SK-N-SH (cell line): Measurements from ENCODE around the gene UBE2D3. TPM values are rescaled to one million over a fixed set of nuclear protein-coding genes. Genes with fewer than 3 reads are reported as not detected.

Experiments used
- CTCF ChIA-PET: fragments of 300-600, 350-600 bp; formaldehyde crosslinking; extraction: SDS; loops from one replicate; lab custom pipeline; 2021; lab: Yijun Ruan, JAX
- POLR2A ChIA-PET: fragments of 350-600 bp; sonication (Branson Sonifier 250); formaldehyde crosslinking; extraction: SDS; loops from one replicate; lab custom pipeline; 2020; ENCODE audit warnings: antibody characterized with exemption, inconsistent platforms; lab: Yijun Ruan, JAX
- DNase-seq: peaks from one replicate; pipeline ENCODE4 v3.0.0; 2012
- H2AFZ ChIP-seq: fragments of 200-600 bp; sonication (generic); 2 replicates; pipeline ENCODE4 v1.8.1; 2016; ENCODE audit warnings: antibody characterized with exemption, mild to moderate bottlenecking, low read depth
- H3F3A ChIP-seq: fragments of 200-600 bp; sonication (generic); replicated peaks from 2 replicates; pipeline ENCODE3; 2016; ENCODE audit warnings: antibody characterized with exemption, mild to moderate bottlenecking; ENCODE audit not compliant: insufficient read depth
- H3K27ac ChIP-seq, 2 experiments: fragments of 200-500 bp in 1 of 2; fragments of 200-600 bp in 1 of 2; sonication (Bioruptor generic) in 1 of 2; sonication (generic), shearing (Covaris generic) in 1 of 2; 2 replicates each; pipeline versions ENCODE4 v1.5.1 to v1.6.1; 2014 to 2016; ENCODE audit warnings: low read depth in 2 of 2, inconsistent platforms in 1 of 2, low read length in 1 of 2, mild to moderate bottlenecking in 1 of 2, mixed read lengths in 1 of 2
- H3K27me3 ChIP-seq: fragments of 200-600 bp; sonication (generic), shearing (Covaris generic); 2 replicates; pipeline ENCODE4 v1.6.1; 2016; ENCODE audit warnings: mixed run types; ENCODE audit not compliant: insufficient read depth
- H3K36me3 ChIP-seq, 2 experiments: fragments of 200-500 bp in 1 of 2; fragments of 200-600 bp in 1 of 2; sonication (Bioruptor generic) in 1 of 2; sonication (generic) in 1 of 2; replicated peaks in 1 of 2; 2 replicates each; pipeline versions ENCODE3 to v1.5.1; 2014 to 2016; ENCODE audit warnings: low read length in 1 of 2, mild to moderate bottlenecking in 1 of 2; ENCODE audit not compliant: insufficient read depth in 2 of 2, control insufficient read depth in 1 of 2
- H3K4me1 ChIP-seq, 2 experiments: fragments of 200-500 bp in 1 of 2; fragments of 200-600 bp in 1 of 2; sonication (Bioruptor generic) in 1 of 2; sonication (generic), shearing (Covaris generic) in 1 of 2; 2 replicates each; pipeline versions ENCODE4 v1.5.1 to v1.6.1; 2014 to 2016; ENCODE audit warnings: low read depth in 1 of 2, low read length in 1 of 2, mixed run types in 1 of 2; ENCODE audit not compliant: insufficient read depth in 2 of 2, control insufficient read depth in 1 of 2
- H3K4me2 ChIP-seq: fragments of 200-600 bp; sonication (generic), shearing (Covaris generic); 2 replicates; pipeline ENCODE4 v1.6.1; 2017; ENCODE audit warnings: mixed run types
- H3K4me3 ChIP-seq, 2 experiments: fragments of 200-500 bp in 1 of 2; fragments of 200-600 bp in 1 of 2; sonication (Bioruptor generic) in 1 of 2; sonication (generic), shearing (Covaris generic) in 1 of 2; 2 replicates each; pipeline versions ENCODE4 v1.5.1 to v1.8.1; 2014 to 2016; ENCODE audit warnings: low read depth in 2 of 2, inconsistent platforms in 1 of 2, low read length in 1 of 2, mild to moderate bottlenecking in 1 of 2, mixed read lengths in 1 of 2, moderate library complexity in 1 of 2
- H3K79me2 ChIP-seq: fragments of 200-600 bp; sonication (generic); 2 replicates; pipeline ENCODE4 v1.8.1; 2017; ENCODE audit warnings: mild to moderate bottlenecking; ENCODE audit not compliant: insufficient read depth
- H3K9ac ChIP-seq: fragments of 200-600 bp; sonication (generic); 2 replicates; pipeline ENCODE4 v1.6.1; 2017; ENCODE audit warnings: mixed run types
- H3K9me2 ChIP-seq: fragments of 200-600 bp; sonication (generic); 2 replicates; pipeline ENCODE4 v1.6.1; 2017; ENCODE audit warnings: mixed run types
- H3K9me3 ChIP-seq: fragments of 200-600 bp; sonication (generic); 2 replicates; pipeline ENCODE4 v1.6.1; 2017; ENCODE audit warnings: mixed run types, mild to moderate bottlenecking, moderate library complexity
- H4K20me1 ChIP-seq: fragments of 200-600 bp; sonication (generic); 2 replicates; pipeline ENCODE4 v1.6.1; 2017; ENCODE audit warnings: mild to moderate bottlenecking, mixed run types; ENCODE audit not compliant: insufficient read depth
- CTCF ChIP-seq: fragments of 200-600 bp; sonication (generic); IDR thresholded peaks from 2 replicates; pipeline ENCODE4 v1.6.1; 2017; ENCODE audit warnings: antibody characterized with exemption, mild to moderate bottlenecking, moderate library complexity
- FOXJ3 ChIP-seq: sonication (generic); formaldehyde crosslinking; IDR thresholded peaks from 2 replicates; pipeline ENCODE4 v1.5.1; 2020; ENCODE audit warnings: mild to moderate bottlenecking, missing genetic modification reagents
- FOXM1 ChIP-seq: IDR thresholded peaks from 2 replicates; pipeline ENCODE4 v1.4.0; 2012; ENCODE audit warnings: low read depth, mild to moderate bottlenecking
- GATA2 ChIP-seq: sonication (generic); formaldehyde crosslinking; IDR thresholded peaks from 2 replicates; pipeline ENCODE4 v1.5.0; 2020; ENCODE audit warnings: mild to moderate bottlenecking, missing genetic modification reagents
- JUND ChIP-seq: IDR thresholded peaks from 2 replicates; pipeline ENCODE4 v1.4.0; 2012
- MEF2A ChIP-seq: IDR thresholded peaks from 2 replicates; pipeline ENCODE4 v1.4.0; 2012; ENCODE audit warnings: low read depth, borderline replicate concordance
- NRF1 ChIP-seq: IDR thresholded peaks from 2 replicates; pipeline ENCODE4 v1.6.1; 2012; ENCODE audit warnings: low read depth, mild to moderate bottlenecking, low read length
- RCOR1 ChIP-seq: fragments of 150-350 bp; IDR thresholded peaks from 2 replicates; pipeline ENCODE4 v1.6.1; 2017; ENCODE audit warnings: antibody characterized with exemption, low read length
- RFX5 ChIP-seq: IDR thresholded peaks from 2 replicates; pipeline ENCODE4 v1.6.1; 2012; ENCODE audit warnings: mild to moderate bottlenecking, improper control_type of control experiment, low read length
- SMC3 ChIP-seq: IDR thresholded peaks from 2 replicates; pipeline ENCODE4 v1.6.1; 2012; ENCODE audit warnings: low read depth, low read length, improper control_type of control experiment
- TAF1 ChIP-seq: IDR thresholded peaks from 2 replicates; pipeline ENCODE4 v1.6.1; 2012; ENCODE audit warnings: low read depth, mild to moderate bottlenecking, low read length, moderate library complexity, borderline replicate concordance
- TCF12 ChIP-seq: IDR thresholded peaks from 2 replicates; pipeline ENCODE4 v1.4.0; 2012
- TEAD4 ChIP-seq: IDR thresholded peaks from 2 replicates; pipeline ENCODE4 v1.4.0; 2012; ENCODE audit warnings: mild to moderate bottlenecking, borderline replicate concordance; ENCODE audit not compliant: insufficient read depth
- USF1 ChIP-seq: IDR thresholded peaks from 2 replicates; pipeline ENCODE4 v1.4.0; 2012; ENCODE audit warnings: low read depth, borderline replicate concordance
- YY1 ChIP-seq: IDR thresholded peaks from 2 replicates; pipeline ENCODE4 v1.4.0; 2012; ENCODE audit warnings: low read depth, mild to moderate bottlenecking
- WGBS: methylation state at CpG from one replicate; pipeline ENCODE4 v1.1.6; 2017; ENCODE audit warnings: low lambda C conversion rate; 5-methylcytosine and 5-hydroxymethylcytosine counted together
- polyA plus RNA-seq, 3 experiments: library from polyadenylated mRNA; depleted of rRNA; stranded (reverse); fragments of >200 nt; gene quantifications; 2 replicates each; pipeline ENCODE4 v1.2.3, GENCODE V29; 2012
- TF ChIP-seq, protein P1 (sequence below): IDR thresholded peaks from 2 replicates; pipeline ENCODE4; 2012
- TF ChIP-seq, protein P2 (sequence below): IDR thresholded peaks from 2 replicates; pipeline ENCODE4 v1.4.0; 2012; ENCODE audit warnings: low read depth, borderline replicate concordance
- TF ChIP-seq, protein P3 (sequence below): fragments of 150-350 bp; IDR thresholded peaks from 2 replicates; pipeline ENCODE4 v1.6.1; 2017; ENCODE audit warnings: antibody characterized with exemption, low read length, low read depth, borderline replicate concordance
- TF ChIP-seq, protein P4 (sequence below): IDR thresholded peaks from 2 replicates; pipeline ENCODE4 v1.6.1; 2012; ENCODE audit warnings: mild to moderate bottlenecking, low read depth, low read length, moderate library complexity

The UBE2D3 gene
- polyA plus RNA-seq, 1 of the 3 experiments (the other 2 are of a cell fraction): 216 TPM

GRCh38 chr4:102850370-102850769 lies 23.0 kb upstream of the UBE2D3 start:
- Histone ChIP-seq H3K4me3 (no peak overlapping the region), H3K36me3 (no peaks in the 10 kb centered on the region), H3F3A (no peaks in the 10 kb centered on the region), H3K9me2 (no peaks in the 10 kb centered on the region), H3K9ac (no peak overlapping the region), H3K27me3 (no peaks in the 10 kb centered on the region), H3K79me2 (no peaks in the 10 kb centered on the region), H4K20me1 (no peaks in the 10 kb centered on the region), H3K4me2 (no peak overlapping the region), H3K4me1 (no peaks in the 10 kb centered on the region), H3K9me3 (no peaks in the 10 kb centered on the region), H3K27ac (no peak overlapping the region), H2AFZ (no peak overlapping the region)
- 92% methylated on average over 2 of the region's 2 CpGs for WGBS
- no peak for DNase-seq
- POLR2A ChIA-PET: no interaction called here
- CTCF ChIA-PET: no interaction called here
- no peak for TF ChIP-seq NRF1
- TF ChIP-seq TEAD4: no peak
- no peak for TF ChIP-seq CTCF
- TF ChIP-seq GATA2 (CRISPR knock-in tag): no peak
- no peak for TF ChIP-seq RFX5
- no peak for TF ChIP-seq FOXM1
- TF ChIP-seq, protein P1, sequence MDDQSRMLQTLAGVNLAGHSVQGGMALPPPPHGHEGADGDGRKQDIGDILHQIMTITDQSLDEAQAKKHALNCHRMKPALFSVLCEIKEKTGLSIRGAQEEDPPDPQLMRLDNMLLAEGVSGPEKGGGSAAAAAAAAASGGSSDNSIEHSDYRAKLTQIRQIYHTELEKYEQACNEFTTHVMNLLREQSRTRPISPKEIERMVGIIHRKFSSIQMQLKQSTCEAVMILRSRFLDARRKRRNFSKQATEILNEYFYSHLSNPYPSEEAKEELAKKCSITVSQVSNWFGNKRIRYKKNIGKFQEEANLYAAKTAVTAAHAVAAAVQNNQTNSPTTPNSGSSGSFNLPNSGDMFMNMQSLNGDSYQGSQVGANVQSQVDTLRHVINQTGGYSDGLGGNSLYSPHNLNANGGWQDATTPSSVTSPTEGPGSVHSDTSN: no peak
- no peak for TF ChIP-seq TAF1
- TF ChIP-seq JUND: no peak
- no peak for TF ChIP-seq SMC3
- TF ChIP-seq YY1: no peak
- no peak for TF ChIP-seq RCOR1
- no peak for TF ChIP-seq FOXJ3 (CRISPR knock-in tag)
- TF ChIP-seq TCF12: no peak
- TF ChIP-seq USF1: no peak
- TF ChIP-seq MEF2A: no peak
- TF ChIP-seq, protein P2, sequence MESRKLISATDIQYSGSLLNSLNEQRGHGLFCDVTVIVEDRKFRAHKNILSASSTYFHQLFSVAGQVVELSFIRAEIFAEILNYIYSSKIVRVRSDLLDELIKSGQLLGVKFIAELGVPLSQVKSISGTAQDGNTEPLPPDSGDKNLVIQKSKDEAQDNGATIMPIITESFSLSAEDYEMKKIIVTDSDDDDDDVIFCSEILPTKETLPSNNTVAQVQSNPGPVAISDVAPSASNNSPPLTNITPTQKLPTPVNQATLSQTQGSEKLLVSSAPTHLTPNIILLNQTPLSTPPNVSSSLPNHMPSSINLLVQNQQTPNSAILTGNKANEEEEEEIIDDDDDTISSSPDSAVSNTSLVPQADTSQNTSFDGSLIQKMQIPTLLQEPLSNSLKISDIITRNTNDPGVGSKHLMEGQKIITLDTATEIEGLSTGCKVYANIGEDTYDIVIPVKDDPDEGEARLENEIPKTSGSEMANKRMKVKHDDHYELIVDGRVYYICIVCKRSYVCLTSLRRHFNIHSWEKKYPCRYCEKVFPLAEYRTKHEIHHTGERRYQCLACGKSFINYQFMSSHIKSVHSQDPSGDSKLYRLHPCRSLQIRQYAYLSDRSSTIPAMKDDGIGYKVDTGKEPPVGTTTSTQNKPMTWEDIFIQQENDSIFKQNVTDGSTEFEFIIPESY: no peak
- TF ChIP-seq, protein P3, sequence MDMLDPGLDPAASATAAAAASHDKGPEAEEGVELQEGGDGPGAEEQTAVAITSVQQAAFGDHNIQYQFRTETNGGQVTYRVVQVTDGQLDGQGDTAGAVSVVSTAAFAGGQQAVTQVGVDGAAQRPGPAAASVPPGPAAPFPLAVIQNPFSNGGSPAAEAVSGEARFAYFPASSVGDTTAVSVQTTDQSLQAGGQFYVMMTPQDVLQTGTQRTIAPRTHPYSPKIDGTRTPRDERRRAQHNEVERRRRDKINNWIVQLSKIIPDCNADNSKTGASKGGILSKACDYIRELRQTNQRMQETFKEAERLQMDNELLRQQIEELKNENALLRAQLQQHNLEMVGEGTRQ: no peak
- TF ChIP-seq, protein P4, sequence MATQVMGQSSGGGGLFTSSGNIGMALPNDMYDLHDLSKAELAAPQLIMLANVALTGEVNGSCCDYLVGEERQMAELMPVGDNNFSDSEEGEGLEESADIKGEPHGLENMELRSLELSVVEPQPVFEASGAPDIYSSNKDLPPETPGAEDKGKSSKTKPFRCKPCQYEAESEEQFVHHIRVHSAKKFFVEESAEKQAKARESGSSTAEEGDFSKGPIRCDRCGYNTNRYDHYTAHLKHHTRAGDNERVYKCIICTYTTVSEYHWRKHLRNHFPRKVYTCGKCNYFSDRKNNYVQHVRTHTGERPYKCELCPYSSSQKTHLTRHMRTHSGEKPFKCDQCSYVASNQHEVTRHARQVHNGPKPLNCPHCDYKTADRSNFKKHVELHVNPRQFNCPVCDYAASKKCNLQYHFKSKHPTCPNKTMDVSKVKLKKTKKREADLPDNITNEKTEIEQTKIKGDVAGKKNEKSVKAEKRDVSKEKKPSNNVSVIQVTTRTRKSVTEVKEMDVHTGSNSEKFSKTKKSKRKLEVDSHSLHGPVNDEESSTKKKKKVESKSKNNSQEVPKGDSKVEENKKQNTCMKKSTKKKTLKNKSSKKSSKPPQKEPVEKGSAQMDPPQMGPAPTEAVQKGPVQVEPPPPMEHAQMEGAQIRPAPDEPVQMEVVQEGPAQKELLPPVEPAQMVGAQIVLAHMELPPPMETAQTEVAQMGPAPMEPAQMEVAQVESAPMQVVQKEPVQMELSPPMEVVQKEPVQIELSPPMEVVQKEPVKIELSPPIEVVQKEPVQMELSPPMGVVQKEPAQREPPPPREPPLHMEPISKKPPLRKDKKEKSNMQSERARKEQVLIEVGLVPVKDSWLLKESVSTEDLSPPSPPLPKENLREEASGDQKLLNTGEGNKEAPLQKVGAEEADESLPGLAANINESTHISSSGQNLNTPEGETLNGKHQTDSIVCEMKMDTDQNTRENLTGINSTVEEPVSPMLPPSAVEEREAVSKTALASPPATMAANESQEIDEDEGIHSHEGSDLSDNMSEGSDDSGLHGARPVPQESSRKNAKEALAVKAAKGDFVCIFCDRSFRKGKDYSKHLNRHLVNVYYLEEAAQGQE: no peak
